HEK293 (cell line): Measurements from ENCODE around the gene ZC3H15.

Experiments
- CTCF ChIA-PET: fragments of 350-600 bp; formaldehyde crosslinking; extraction: SDS; loops from one replicate; lab custom pipeline; 2021; ENCODE audit warnings: antibody characterized with exemption; lab: Yijun Ruan, JAX
- POLR2A ChIA-PET: fragments of 300-600 bp; formaldehyde crosslinking; extraction: SDS; loops from one replicate; lab custom pipeline; 2020; ENCODE audit warnings: antibody characterized with exemption, inconsistent platforms; lab: Yijun Ruan, JAX
- H3K27ac ChIP-seq: fragments of 200-500 bp; sonication (Bioruptor generic); 2 replicates; pipeline ENCODE4 v1.5.1; 2014; ENCODE audit warnings: low read depth, low read length, control low read depth, inconsistent platforms; ENCODE audit errors: extremely low read depth
- H3K36me3 ChIP-seq, 2 experiments: fragments of 200-500 bp in 1 of 2; sonication (Bioruptor generic) in 1 of 2; 1 replicate in 1 of 2; 2 replicates in 1 of 2; pipeline ENCODE4 v1.5.1; 2014 to 2017; ENCODE audit warnings: inconsistent platforms in 2 of 2, low read length in 2 of 2; ENCODE audit not compliant: control insufficient read depth in 2 of 2, insufficient read depth in 1 of 2
- H3K4me1 ChIP-seq: fragments of 200-500 bp; sonication (Bioruptor generic); 2 replicates; pipeline ENCODE4 v1.5.1; 2014; ENCODE audit warnings: mild to moderate bottlenecking, low read length, inconsistent platforms; ENCODE audit not compliant: control insufficient read depth, insufficient read depth
- H3K4me3 ChIP-seq: 2 replicates; pipeline ENCODE4 v1.5.1; 2011; ENCODE audit warnings: low read depth, mild to moderate bottlenecking, control low read depth, low read length, moderate library complexity
- H3K9me3 ChIP-seq: fragments of 200-500 bp; sonication (Bioruptor generic); 2 replicates; pipeline ENCODE4 v1.5.1; 2014; ENCODE audit warnings: low read depth, low read length, inconsistent platforms; ENCODE audit not compliant: control insufficient read depth, insufficient read depth
- CTCF ChIP-seq: fragments of 450-650 bp; formaldehyde crosslinking; IDR thresholded peaks from 2 replicates; pipeline ENCODE4 v1.5.1; 2016; ENCODE audit warnings: missing biosample characterization, missing genetic modification characterization
- FEZF1 ChIP-seq: fragments of 450-650 bp; formaldehyde crosslinking; IDR thresholded peaks from 2 replicates; pipeline ENCODE4 v1.5.1; 2016; ENCODE audit warnings: missing biosample characterization, missing genetic modification characterization
- GFI1B ChIP-seq: fragments of 450-650 bp; formaldehyde crosslinking; IDR thresholded peaks from 2 replicates; pipeline ENCODE4 v1.5.1; 2016; ENCODE audit warnings: missing biosample characterization, missing genetic modification characterization
- GLI4 ChIP-seq: fragments of 450-650 bp; formaldehyde crosslinking; IDR thresholded peaks from 2 replicates; pipeline ENCODE4 v1.5.1; 2016; ENCODE audit warnings: missing biosample characterization, missing genetic modification characterization
- INSM2 ChIP-seq: fragments of 450-650 bp; formaldehyde crosslinking; IDR thresholded peaks from 2 replicates; pipeline ENCODE4 v1.5.1; 2016; ENCODE audit warnings: missing biosample characterization, missing genetic modification characterization
- KLF9 ChIP-seq: fragments of 450-650 bp; formaldehyde crosslinking; IDR thresholded peaks from 2 replicates; pipeline ENCODE4 v1.5.1; 2016; ENCODE audit warnings: missing biosample characterization, missing genetic modification characterization, low read depth
- ZNF391 ChIP-seq: fragments of 450-650 bp; formaldehyde crosslinking; IDR thresholded peaks from 2 replicates; pipeline ENCODE4 v1.5.1; 2016; ENCODE audit warnings: low read depth, missing biosample characterization, missing genetic modification characterization, borderline replicate concordance
- ZNF404 ChIP-seq: fragments of 450-650 bp; formaldehyde crosslinking; IDR thresholded peaks from 2 replicates; pipeline ENCODE4 v1.5.1; 2017; ENCODE audit warnings: missing biosample characterization, missing genetic modification characterization
- ZNF433 ChIP-seq: fragments of 450-650 bp; formaldehyde crosslinking; IDR thresholded peaks from 2 replicates; pipeline ENCODE4 v1.5.1; 2016; ENCODE audit warnings: missing biosample characterization, missing genetic modification characterization, low read depth
- ZNF544 ChIP-seq: fragments of 450-650 bp; formaldehyde crosslinking; IDR thresholded peaks from 2 replicates; pipeline ENCODE4 v1.5.0; 2017; ENCODE audit warnings: missing biosample characterization, missing genetic modification characterization
- ZNF571 ChIP-seq: fragments of 450-650 bp; formaldehyde crosslinking; IDR thresholded peaks from 2 replicates; pipeline ENCODE4 v1.5.0; 2017; ENCODE audit warnings: missing biosample characterization, missing genetic modification characterization
- ZNF626 ChIP-seq: fragments of 450-650 bp; sonication (Bioruptor Pico); formaldehyde crosslinking; IDR thresholded peaks from 2 replicates; pipeline ENCODE4 v1.5.1; 2018; ENCODE audit warnings: missing biosample characterization, missing genetic modification characterization, inconsistent platforms
- ZNF654 ChIP-seq: fragments of 450-650 bp; formaldehyde crosslinking; IDR thresholded peaks from 2 replicates; pipeline ENCODE4 v1.5.1; 2016; ENCODE audit warnings: low read depth, missing biosample characterization, missing genetic modification characterization
- ZNF664 ChIP-seq: fragments of 450-650 bp; formaldehyde crosslinking; IDR thresholded peaks from 2 replicates; pipeline ENCODE4 v1.5.1; 2016; ENCODE audit warnings: missing biosample characterization, missing genetic modification characterization
- ZNF768 ChIP-seq: fragments of 450-650 bp; formaldehyde crosslinking; IDR thresholded peaks from 2 replicates; pipeline ENCODE4 v1.5.1; 2018; ENCODE audit warnings: missing biosample characterization, mild to moderate bottlenecking, missing genetic modification characterization

ZC3H15 gene

GRCh38 chr2:186456941-186457340 lies 29.1 kb upstream of the ZC3H15 start (continued):
- TF ChIP-seq INSM2: no peak

GRCh38 chr2:186457908-186458307 lies 28.2 kb upstream of the ZC3H15 start:
- no peak for TF ChIP-seq ZNF404 (tag by site-specific recombination)
- no peak overlapping the region for H3K27ac ChIP-seq
- ChIA-PET POLR2A (no interaction called here), CTCF (interaction anchor here (0.6 to 1.0 kb wide), 5 partner anchors 9 to 710 kb away, joined by 3 to 5 read pairs (median 3); no protein-coding TSS in a partner anchor)
- H3K36me3 ChIP-seq: no peaks in the 10 kb centered on the region; a peak in 1 of 3 replicates
- no peaks in the 10 kb centered on the region for H3K4me1 ChIP-seq
- no peak overlapping the region for H3K4me3 ChIP-seq
- no peaks in the 10 kb centered on the region for H3K9me3 ChIP-seq

GRCh38 chr2:186459009-186459408 lies 27.1 kb upstream of the ZC3H15 start:
- CTCF ChIA-PET: no interaction called here

GRCh38 chr2:186460465-186460864 lies 25.6 kb upstream of the ZC3H15 start:
- no peak for TF ChIP-seq ZNF626 (tag by site-specific recombination)
- no peak for TF ChIP-seq GFI1B (tag by site-specific recombination)
- TF ChIP-seq ZNF571 (tag by site-specific recombination): no peak
- TF ChIP-seq ZNF391 (tag by site-specific recombination): no peak
- TF ChIP-seq GLI4 (tag by site-specific recombination): no peak
- peak; percentile 18; the same call in 1 of the 2 replicates for TF ChIP-seq ZNF654 (tag by site-specific recombination)
- no peak for TF ChIP-seq ZNF544 (tag by site-specific recombination)
- no peak for TF ChIP-seq ZNF664 (tag by site-specific recombination)
- ChIA-PET CTCF (interaction anchor here (0.6 kb wide), 1 partner anchor 186 kb away, joined by 4 read pairs; no protein-coding TSS in a partner anchor), POLR2A (no interaction called here)
- Histone ChIP-seq H3K36me3 (no peaks in the 10 kb centered on the region), H3K4me3 (no peak overlapping the region), H3K4me1 (no peaks in the 10 kb centered on the region), H3K27ac (no peak overlapping the region), H3K9me3 (no peaks in the 10 kb centered on the region)

More at GRCh38 chr2:186459009-186459408, 27.1 kb upstream of the ZC3H15 start:
- POLR2A ChIA-PET: no interaction called here
- Histone ChIP-seq H3K4me1 (no peaks in the 10 kb centered on the region), H3K27ac (no peak overlapping the region), H3K9me3 (no peaks in the 10 kb centered on the region), H3K36me3 (no peaks in the 10 kb centered on the region; a peak in 1 of 3 replicates), H3K4me3 (no peak overlapping the region)
- no peak for TF ChIP-seq ZNF433
- TF ChIP-seq FEZF1 (tag by site-specific recombination): no peak
- peak; percentile 19; the same call in 1 of the 2 replicates for TF ChIP-seq CTCF (tag by site-specific recombination)
- no peak for TF ChIP-seq KLF9
- TF ChIP-seq ZNF654 (tag by site-specific recombination): peak; percentile 24; the same call in 1 of the 2 replicates
- no peak for TF ChIP-seq ZNF768
